ENCODE measurements around the gene CAST.
"Not testable (repeated sequence)": the region's sequence is repeated elsewhere in the genome, so short reads cannot be mapped to it uniquely, and the experiment has no call there.

The CAST gene, protein sequence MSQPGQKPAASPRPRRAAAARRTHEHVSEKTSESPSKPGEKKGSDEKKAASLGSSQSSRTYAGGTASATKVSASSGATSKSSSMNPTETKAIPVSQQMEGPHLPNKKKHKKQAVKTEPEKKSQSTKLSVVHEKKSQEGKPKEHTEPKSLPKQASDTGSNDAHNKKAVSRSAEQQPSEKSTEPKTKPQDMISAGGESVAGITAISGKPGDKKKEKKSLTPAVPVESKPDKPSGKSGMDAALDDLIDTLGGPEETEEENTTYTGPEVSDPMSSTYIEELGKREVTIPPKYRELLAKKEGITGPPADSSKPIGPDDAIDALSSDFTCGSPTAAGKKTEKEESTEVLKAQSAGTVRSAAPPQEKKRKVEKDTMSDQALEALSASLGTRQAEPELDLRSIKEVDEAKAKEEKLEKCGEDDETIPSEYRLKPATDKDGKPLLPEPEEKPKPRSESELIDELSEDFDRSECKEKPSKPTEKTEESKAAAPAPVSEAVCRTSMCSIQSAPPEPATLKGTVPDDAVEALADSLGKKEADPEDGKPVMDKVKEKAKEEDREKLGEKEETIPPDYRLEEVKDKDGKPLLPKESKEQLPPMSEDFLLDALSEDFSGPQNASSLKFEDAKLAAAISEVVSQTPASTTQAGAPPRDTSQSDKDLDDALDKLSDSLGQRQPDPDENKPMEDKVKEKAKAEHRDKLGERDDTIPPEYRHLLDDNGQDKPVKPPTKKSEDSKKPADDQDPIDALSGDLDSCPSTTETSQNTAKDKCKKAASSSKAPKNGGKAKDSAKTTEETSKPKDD

DNA sequence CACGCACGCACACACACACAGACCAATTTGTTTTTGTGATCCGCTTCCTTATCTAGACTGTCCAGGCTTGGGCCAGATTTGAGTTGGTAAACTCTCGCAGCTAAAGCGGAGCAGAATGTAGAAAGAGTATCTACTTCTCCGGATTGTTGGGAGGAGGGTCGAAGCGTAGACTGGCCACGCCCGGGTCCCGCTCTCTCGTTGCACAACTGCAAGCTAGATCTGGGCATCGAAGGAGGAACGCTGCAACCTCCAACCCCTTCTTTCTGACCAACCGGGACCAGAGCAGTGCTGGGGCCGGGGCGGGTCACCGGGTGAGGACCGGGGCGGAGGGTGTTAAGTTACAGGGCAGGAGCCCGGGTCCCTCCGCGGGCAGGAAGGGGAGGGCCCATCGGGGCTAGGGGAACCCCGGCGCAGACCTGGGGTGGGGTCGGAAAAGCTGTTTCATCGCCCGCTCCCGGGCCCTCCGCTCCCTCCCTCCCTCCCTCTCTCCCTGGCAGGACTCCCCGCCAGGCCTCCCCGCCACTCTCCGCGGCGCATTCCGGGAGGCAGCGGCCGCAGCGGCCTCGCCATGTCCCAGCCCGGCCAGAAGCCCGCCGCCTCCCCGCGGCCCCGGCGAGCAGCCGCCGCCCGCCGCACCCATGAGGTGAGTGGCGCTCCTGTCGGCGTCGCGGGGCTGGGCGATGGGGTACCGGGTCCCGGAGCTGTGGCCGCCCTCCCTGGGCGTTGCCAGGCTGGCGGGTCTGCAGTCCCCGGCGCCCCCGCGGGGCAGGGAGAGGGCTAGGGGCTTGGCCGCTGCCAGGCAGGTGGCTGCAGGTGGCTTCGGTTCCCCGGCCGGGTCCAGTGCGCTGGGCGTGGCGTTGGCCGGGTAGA, at the start of gene CAST:
CAST (plus strand) TSS at position 522 of the 870 bp plus-strand sequence; CDS start at position 569, 47 bp downstream.
- DNase-seq, result peak; percentile 83

DNA sequence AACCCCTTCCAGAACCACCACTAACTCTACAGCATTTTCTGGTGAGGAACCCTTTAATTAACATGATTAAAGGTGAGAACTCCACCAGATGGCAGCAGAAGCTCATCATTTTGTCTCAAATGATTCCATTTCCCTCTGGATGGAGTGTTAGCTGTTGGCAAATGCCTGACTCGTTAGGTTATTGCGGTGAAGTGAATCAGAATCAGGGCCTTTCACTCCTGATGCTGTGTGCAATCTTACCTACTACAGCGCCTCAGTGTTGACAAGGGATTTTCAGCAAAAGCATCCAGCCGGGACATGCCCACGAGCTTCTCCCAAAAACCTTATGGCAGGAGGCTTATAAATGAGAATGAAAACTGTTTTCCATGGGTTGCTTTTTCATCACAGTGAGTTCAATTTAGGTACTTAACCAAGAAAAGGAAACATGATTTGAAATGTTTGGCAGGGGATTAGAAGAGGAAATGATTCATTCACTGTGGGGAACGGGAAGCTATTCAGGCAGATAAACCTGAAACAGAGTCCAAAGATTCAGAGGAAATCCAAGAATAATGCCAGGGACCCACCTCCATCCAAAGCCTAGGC, 48.0 kb upstream of the CAST start:
- DNase-seq, result peak; percentile 64

DNA sequence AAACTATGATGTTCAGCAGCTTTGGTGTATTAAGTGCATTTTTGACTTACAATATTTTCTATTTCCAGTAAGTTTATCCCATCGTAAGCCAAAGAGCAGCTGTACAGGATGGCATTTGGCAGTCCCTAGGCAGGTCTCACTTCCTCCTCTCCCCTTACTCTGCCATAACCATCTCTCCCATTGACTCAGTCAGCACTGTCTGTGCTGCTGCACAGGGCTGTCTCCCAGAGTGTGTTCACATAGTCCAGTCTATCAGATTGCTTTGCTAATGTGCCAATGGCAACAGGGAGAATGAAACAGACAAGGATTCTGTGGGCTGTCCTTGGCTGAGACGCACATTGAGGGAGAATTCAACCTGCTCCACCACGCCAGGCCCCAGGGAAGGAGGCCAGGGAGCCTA, 47.0 kb upstream of the CAST start:
- DNase-seq, result peak; percentile 40

DNA sequence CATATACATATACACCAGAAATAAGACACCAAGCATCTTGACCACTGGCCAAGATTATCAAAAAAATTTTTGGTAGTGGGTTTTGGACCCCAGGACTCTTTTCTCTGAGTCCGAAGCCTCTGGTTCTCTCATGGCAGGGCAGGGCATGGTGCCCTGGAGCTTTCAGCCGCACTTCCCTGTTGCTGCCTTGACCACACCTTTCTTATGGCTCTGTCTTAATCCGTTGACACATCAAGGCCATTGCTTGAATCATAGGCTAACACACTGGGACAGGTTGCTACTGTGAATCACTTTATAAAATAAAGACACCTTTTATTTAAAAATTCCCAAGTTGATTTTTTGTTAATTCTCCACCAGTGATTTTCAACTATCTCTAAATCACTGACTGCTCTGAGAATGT, 45.4 kb upstream of the CAST start:
- DNase-seq, result no peak

DNA sequence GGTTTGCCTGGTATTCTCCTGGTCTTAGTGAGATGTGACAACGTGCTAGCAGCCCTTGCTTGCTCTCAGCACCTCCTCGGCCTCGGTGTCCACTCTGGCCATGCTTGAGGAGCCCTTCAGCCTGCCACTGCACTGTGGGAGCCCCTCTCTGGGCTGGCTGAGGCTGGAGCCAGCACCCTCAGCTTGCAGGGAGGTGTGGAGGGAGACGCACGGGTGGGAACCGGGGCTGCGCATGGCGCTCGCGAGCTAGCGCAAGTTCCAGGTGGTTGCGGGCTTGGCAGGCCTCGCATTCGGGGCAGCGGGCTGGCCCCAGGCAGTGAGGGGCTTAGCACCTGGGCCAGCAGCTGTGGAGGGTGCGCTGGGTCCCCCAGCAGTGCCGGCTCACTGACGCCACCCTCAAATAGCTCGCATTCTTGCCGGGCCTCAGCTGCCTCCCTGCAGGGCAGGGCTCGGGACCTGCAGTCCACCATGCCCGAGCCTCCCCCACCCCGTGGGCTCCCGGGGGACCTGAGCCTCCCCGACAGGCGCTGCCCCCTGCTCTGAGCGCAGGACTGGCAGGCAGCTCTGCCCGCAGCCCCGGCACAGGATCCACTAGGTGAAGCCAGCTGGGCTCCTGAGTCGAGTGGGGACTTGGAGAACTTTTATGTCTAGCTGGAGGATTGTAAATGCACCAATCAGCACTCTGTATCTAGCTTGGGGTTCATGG, 43.7 kb upstream of the CAST start:
- not testable (repeated sequence) for DNase-seq

DNA sequence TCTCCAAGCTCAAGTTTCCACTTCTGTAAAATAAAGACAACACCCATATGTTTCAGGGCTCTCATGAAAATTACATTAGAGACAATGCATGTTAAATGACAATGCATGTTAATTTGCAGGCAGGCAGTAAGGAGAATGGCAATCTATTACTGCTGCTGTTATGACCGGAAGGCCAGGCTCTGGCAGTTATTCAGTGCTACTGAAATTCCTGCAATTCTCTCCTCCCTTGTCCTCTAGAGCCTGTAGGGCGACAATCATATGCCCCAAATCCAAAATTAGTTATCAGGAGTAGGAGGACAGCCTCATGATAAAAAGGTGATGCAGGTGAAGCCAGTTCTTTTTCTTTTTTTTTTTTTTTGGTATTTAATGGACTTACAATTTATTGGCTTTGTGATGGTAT, 42.2 kb upstream of the CAST start:
- no peak for DNase-seq

DNA sequence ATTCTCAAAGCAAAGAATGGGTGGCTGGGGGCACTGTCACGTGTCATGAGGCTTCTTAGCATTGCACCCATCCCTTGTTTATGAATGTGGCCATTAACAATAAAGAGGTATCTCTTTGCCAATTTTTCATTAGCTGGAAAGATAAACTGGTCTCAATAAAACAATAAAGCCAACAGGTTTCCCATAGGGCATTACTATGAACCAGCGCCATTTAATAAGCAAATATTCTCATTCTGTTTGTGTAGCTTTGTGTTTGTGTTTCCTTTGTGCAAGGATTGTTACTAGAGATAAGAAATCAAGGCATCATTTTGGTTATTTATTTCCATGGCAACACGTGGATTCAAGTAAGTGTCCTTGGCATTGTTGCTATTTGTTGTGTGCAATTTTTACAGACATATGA, 37.6 kb upstream of the CAST start:
- DNase-seq, result no peak

DNA sequence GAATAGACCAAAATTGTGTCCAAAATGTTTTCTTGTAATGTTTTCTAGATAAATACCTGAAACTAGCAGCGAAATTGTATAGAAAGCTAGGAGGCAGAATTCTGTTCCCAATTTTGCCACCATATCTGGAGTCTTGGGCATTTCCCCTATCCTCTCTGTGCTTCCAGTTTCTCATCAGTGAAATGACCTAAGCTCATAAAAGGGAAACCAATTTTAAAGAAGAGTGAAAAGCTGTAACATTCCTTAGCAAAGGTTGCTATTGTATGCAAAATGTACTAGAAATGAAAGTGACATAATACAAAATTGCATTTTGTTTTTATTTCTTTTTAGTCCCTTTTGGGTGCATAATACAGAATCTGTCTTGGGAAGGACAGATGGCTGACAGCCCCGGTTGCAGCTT, 36.8 kb upstream of the CAST start:
- no peak for DNase-seq

DNA sequence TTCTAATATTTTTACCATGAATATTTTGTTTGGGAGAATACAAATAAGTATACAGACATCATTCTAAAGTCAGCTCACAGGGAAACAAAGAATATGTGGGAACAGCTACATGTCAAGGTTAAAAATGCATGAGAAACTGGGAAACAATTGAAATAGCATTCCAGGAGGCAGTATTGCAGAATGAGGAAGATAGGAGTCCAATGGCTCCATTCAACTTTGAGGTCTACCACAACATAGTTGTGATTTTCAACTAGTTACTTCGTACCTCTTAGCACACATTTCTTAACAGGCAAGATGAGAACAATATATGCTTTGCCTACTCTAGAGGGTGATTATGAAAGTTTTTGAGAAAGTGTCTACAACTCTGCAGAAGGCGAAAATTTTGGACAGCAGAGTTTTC, 35.2 kb upstream of the CAST start:
- peak; percentile 4 for DNase-seq

DNA sequence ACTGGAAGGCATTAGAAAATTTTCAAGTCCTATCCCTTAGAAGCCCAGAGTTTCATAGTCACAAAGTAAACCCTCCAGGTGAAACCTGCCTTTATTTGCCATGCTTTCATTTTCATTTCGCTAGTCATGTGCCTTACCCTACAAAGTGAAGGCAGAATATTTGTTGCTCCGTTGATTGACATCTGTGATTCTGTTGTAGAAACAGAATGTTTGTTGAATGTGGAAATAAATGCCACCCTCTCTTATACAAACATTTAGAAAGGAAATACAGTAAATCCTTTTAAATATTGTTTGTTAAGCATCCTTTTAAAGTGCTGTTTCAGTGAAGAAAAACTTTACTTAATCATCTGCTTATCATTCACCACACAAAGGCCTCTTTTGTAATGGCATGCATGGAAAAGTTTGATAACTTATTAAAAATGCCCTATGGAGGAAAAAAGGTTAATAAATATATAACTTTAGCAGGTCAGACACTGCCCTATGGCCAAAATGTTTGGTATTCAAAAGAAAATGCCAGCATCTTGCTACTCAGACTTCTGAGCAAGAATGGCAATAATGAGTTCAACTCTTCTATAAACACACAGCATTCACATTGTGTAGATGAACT, 34.3 kb upstream of the CAST start:
- no peak for DNase-seq

DNA sequence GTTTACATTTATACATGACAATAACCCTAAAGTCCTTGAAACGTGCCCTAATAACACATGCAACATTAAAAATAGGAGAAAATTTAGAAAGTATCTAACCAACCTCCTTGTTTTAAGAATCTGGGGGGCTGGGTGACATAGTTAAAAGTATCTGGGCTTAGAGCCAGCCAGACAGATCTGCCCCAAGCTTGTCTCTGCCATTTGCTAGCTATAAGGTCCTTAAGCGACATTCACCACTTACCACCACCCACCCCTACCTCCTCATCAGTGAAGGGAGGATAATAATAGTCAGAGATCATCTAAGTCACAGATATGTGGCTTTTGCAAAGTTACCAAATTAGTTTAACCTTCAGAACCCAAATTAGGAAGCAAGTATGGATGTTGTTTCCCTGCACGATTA, 33.8 kb upstream of the CAST start:
- no peak for DNase-seq

DNA sequence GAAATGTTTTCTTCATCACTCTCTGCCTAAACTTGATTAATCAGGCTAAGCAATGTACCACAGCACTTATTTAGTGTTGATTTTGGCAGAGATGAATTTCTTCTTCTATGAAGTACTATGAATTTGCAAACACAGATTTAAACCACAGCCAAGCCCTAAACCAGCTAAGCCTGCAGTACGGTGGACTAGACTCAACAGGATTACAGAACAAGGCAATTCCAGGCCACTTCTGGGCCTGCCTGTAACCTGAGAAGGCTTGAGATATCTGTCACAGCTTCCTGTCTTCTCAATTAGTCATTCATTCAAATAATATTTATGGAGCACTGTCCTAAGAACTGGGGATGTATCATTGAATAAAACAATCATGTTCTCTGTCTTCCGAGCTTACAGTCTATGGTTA, 32.4 kb upstream of the CAST start:
- DNase-seq, result no peak

DNA sequence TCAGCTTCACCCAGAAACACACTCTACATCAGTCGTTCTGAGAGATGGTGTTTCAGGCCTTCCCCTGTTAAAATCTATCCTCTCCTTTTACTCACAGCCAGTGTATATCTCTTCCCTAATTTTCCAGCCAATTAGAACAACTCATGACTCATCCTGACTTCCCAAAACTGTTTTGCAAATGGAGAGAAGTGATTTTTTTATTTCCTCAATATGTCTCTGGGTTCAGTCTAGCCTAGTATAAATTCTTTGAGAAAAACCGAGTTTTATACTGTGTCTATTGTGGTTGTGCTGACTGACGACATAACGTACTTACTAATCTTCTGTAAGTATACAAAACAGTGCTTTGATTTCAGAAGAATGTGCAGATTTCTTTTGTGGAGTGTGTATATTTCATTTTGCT, 28.4 kb upstream of the CAST start:
- no peak for DNase-seq

DNA sequence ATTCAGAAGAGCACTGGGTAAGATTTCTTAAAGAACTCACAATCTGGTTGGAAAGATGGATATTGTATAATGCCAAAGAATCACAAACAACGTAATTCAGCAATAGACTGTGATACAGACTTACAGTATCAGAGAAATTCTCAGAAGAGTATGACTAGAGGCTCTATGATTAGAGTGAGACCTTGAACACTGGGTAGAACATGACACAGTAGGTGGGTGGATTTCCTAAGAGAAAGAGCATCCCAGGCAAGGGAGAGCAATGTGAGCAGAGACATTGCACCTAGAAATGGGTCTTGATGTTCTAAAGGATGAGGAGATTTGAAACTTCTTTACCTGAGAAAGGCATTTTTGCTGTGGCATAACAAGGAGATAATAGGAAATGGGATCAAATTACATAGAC, 27.3 kb upstream of the CAST start:
- no peak for DNase-seq

DNA sequence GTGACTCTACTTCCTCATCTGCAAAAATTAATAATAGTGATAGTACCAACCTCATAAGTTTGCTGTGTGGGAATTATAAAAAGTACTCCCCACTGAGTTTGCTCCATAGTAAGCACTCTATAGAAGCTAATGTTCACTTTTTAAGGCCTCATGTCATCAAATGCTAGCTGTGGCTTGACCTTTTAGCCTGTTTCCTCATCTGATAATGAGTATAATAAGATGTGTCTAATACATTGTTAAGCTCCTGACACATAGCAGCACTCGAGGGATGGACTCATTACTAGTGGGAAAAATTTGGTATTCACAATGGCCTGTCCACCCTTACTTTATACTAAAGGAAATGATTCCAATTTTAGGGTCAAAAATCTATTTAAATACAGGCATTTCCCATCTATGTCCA, 26.1 kb upstream of the CAST start:
- DNase-seq, result no peak

DNA sequence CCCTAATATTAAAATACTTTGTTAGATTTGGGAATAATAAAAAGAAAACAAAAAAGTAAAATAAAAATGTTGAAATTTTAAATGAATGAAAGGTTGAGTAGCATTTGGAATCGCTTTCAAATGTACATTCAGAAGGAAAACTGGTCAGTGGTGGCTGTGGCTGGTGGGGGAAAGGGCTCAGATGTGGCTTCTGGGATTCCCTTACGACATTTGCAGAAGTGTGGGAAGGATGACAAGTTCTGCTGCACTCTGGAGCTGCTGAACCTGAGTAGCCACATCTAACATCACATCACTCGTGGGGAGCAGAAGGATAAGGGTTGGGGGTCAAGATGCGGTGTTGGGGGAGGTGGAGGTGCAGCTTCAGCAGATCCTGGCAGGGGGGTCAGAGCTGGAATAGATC, 25.6 kb upstream of the CAST start:
- DNase-seq, result peak; percentile 25

DNA sequence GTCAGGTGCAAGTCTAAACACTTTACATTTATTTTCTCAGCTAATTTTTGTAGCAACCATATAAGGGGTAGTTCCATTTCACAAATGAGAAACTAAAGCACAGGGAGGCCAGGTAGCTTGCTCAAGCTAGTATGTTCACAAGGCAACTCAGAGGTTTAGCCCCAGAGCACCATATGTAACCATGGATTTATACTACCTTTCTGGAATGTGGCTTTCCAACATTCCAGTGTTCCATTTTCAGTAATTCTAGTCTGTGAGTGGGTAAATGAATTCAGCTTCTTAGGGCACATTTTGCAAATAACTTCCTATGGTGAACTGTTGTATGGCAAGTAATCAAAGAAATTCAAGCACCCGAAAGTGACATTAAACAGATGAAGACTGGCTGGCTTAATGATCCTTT, 25.0 kb upstream of the CAST start:
- no peak for DNase-seq

DNA sequence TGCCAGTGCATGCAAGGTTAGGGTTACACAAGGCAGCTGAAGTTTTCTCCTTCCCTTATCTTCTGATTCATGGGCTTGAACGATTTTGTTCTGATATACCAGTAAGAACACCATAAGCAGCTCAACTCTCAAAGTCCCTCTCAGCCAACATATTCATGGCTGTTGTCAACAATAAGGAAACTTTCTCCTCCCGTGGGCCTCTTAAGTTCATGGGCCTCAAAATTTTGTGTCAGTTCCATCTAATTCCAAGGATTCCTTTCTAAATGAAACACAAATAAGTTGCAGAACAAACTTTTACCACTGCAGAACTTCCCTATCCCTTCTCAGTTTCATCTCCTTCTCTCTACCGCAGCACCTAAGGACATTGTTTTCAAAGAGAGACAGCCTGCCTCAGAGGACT, 23.6 kb upstream of the CAST start:
- no peak for DNase-seq

DNA sequence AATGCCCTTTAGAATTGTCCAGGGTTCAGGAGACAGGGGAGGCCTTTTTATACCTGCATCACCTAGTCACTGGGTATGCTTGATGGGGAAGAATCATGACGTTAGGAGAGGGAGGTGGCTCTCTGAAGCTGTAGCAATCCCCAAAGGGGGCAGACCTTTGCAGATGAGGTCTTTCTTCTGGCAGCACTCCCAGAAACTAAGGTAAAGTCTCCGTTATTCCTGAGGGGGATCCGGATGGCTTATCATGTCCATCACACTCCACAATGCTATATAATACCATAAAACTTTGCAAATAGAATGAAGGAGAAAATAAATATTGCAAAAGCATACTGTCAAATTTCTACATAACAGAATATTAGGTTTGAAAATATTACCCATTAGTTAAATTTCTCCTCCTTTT, 21.5 kb upstream of the CAST start:
- DNase-seq, result no peak

DNA sequence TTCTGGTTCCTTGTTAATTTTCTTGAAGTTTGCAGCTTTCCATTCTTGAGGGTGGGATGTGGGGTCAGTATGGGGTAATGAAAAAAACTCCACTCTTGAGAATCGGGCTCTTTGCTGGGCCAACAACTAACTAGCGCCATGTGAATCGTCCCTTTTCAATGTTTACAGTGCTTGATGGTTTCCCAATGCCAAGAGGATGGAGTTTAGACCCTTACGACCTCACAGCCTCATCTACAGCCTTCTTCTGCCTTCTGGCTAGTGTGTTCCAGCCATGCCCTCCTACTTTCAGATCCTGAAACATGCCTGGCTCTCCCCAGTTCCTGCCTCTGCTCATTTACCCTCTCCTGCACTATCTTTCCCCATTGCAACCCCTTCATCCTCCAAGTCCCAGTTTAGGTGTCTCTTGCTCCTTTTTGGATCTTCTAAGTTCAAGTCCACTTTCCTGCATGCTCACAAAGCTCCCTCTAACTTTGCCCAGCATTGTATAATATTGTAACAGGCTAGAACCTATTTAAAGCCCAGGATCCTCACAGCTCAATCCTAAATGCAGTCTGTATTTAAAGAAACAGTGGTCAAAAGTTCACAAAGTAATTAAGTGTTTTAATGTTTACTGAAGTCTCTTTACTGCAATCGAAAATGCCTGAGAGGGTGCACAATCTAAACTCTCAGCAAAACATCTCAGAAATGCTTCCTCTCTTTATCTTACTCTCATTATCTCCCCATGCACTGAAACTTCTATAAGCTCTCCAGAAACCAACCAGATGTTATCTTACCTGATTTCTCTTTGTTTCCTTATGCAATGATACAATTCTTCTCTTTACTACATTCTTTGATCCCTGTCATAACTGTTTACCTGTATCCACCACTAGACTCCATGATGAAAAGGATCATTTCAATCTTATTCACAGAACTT, 20.6 kb upstream of the CAST start:
- DNase-seq, result peak; percentile 20

DNA sequence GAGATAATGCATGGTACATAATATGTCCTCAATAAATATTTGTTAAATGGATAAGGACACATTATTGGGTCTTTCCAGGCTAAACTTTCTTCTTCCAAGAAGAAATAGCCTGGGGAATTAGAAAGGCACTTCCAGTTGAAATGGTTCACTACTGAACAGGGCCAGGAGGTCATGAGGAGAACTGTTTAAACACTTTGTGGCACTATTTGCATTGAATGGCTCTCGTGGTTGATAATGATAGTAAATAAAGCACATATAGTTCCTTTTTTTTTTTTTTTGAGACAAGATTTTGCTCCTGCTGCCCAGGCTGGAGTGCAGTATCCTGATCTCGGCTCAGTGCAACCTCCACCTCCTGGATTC, 19.9 kb upstream of the CAST start:
- no peak for DNase-seq
